HepG2 (cell line): ENCODE results near the gene PDSS2. TPM values are rescaled to one million over a fixed set of nuclear protein-coding genes. Genes with fewer than 3 reads are reported as not detected.

Source experiments
- ARID2 ChIP-seq: sonication (generic); formaldehyde crosslinking; IDR thresholded peaks from 2 replicates; pipeline ENCODE4 v1.8.1; 2022; ENCODE audit warnings: mild to moderate bottlenecking, missing genetic modification reagents, borderline replicate concordance
- CAMTA2 ChIP-seq: sonication (generic); formaldehyde crosslinking; IDR thresholded peaks from 2 replicates; pipeline ENCODE4 v1.4.0; 2020; ENCODE audit warnings: mild to moderate bottlenecking, missing genetic modification reagents, borderline replicate concordance
- CCAR2 ChIP-seq: fragments of 200-400 bp; formaldehyde crosslinking; optimal IDR thresholded peaks from 2 replicates; pipeline ENCODE3; 2018; ENCODE audit warnings: low read depth, mild to moderate bottlenecking, low read length, moderate library complexity
- CEBPB ChIP-seq: IDR thresholded peaks from 2 replicates; pipeline ENCODE4 v1.6.1; 2011; ENCODE audit warnings: low read depth, low read length, improper control_type of control experiment, borderline replicate concordance
- MAFK ChIP-seq, 2 experiments: IDR thresholded peaks in 1 of 2; conservative IDR thresholded peaks in 1 of 2; 2 replicates each; pipeline ENCODE4 v1.6.1; 2011; ENCODE audit warnings: improper control_type of control experiment in 2 of 2, low read length in 2 of 2
- MED13 ChIP-seq: sonication (generic); formaldehyde crosslinking; IDR thresholded peaks from 2 replicates; pipeline ENCODE4 v1.5.0; 2020; ENCODE audit warnings: missing genetic modification reagents
- PPARG ChIP-seq: conservative IDR thresholded peaks from 2 replicates; pipeline ENCODE4 v1.6.1; 2016; ENCODE audit warnings: missing biosample characterization, missing genetic modification reagents
- RARA ChIP-seq: IDR thresholded peaks from 2 replicates; pipeline ENCODE4 v1.6.1; 2016; ENCODE audit warnings: missing genetic modification reagents, missing compliant biosample characterization
- SKI ChIP-seq: fragments of 450-650 bp; IDR thresholded peaks from one replicate; pipeline ENCODE4 v1.6.1; 2018; ENCODE audit warnings: mild to moderate bottlenecking; ENCODE audit not compliant: partially characterized antibody
- SP4 ChIP-seq: sonication (generic); formaldehyde crosslinking; IDR thresholded peaks from 2 replicates; pipeline ENCODE4 v1.8.1; 2023; ENCODE audit warnings: mild to moderate bottlenecking, missing genetic modification reagents
- XBP1 ChIP-seq: sonication (generic); formaldehyde crosslinking; IDR thresholded peaks from 2 replicates; pipeline ENCODE4 v1.5.0; 2020; ENCODE audit warnings: missing genetic modification reagents
- ZNF496 ChIP-seq: sonication (generic); formaldehyde crosslinking; IDR thresholded peaks from 2 replicates; pipeline ENCODE4 v1.8.1; 2023; ENCODE audit warnings: mild to moderate bottlenecking, moderate library complexity, missing genetic modification reagents; ENCODE audit not compliant: insufficient replicate concordance
- ZSCAN21 ChIP-seq: sonication (generic); formaldehyde crosslinking; IDR thresholded peaks from 2 replicates; pipeline ENCODE4 v1.8.0; 2022; ENCODE audit warnings: mild to moderate bottlenecking, missing genetic modification reagents, moderate library complexity, borderline replicate concordance
- ZSCAN31 ChIP-seq: sonication (generic); formaldehyde crosslinking; IDR thresholded peaks from 2 replicates; pipeline ENCODE4 v1.5.0; 2020; ENCODE audit warnings: low read depth, mild to moderate bottlenecking, missing genetic modification reagents
- polyA plus RNA-seq, 8 experiments: library from polyadenylated mRNA; depleted of rRNA in 3 of 8; stranded (reverse) in 7 of 8; unstranded in 1 of 8; fragments of >200 nt; fragmentation: Illumina TruSeq in 4 of 8; extraction: Trizol in 4 of 8; gene quantifications; 2 replicates each; pipeline versions ENCODE4 v1.2.1 to v1.2.3, GENCODE V29; 2011 to 2016; ENCODE audit warnings: low read depth in 4 of 8, missing spikeins in 1 of 8, mixed read lengths in 1 of 8; ENCODE audit not compliant: insufficient read depth in 1 of 8
- total RNA-seq, 5 experiments: library from RNA; depleted of rRNA; stranded (reverse); fragments of >200 nt; fragmentation: Illumina TruSeq; extraction: Trizol; gene quantifications; 2 replicates each; pipeline ENCODE4 v1.2.3, GENCODE V29; 2016; ENCODE audit warnings: low read depth in 1 of 5
- TF ChIP-seq, protein P1 (sequence below): sonication (generic); formaldehyde crosslinking; IDR thresholded peaks from 2 replicates; pipeline ENCODE4 v1.4.0; 2020; ENCODE audit warnings: mild to moderate bottlenecking, missing genetic modification reagents
- TF ChIP-seq, protein P2 (sequence below): sonication (generic); formaldehyde crosslinking; IDR thresholded peaks from 2 replicates; pipeline ENCODE4 v1.4.0; 2020; ENCODE audit warnings: missing genetic modification reagents
- TF ChIP-seq, protein P3 (sequence below), 2 experiments: IDR thresholded peaks; 2 replicates each; pipeline ENCODE4 v1.6.1; 2011 to 2012; ENCODE audit warnings: low read length in 2 of 2, borderline replicate concordance in 1 of 2, low read depth in 1 of 2, mild to moderate bottlenecking in 1 of 2, moderate library complexity in 1 of 2
- TF ChIP-seq, protein P4 (sequence below): sonication (generic); formaldehyde crosslinking; IDR thresholded peaks from 2 replicates; pipeline ENCODE4 v1.4.0; 2020; ENCODE audit warnings: mild to moderate bottlenecking, low read depth, missing genetic modification reagents
- TF ChIP-seq, protein P5 (sequence below): sonication (generic); formaldehyde crosslinking; IDR thresholded peaks from 2 replicates; pipeline ENCODE4 v1.4.0; 2020; ENCODE audit warnings: missing genetic modification reagents, low read depth, mild to moderate bottlenecking, borderline replicate concordance

The PDSS2 gene
- total and polyA plus RNA-seq, 2 of the 13 experiments (the other 11 are each of a cell fraction or from before 2014, with no cell fraction given) = 16.2 to 17.0 TPM

DNA sequence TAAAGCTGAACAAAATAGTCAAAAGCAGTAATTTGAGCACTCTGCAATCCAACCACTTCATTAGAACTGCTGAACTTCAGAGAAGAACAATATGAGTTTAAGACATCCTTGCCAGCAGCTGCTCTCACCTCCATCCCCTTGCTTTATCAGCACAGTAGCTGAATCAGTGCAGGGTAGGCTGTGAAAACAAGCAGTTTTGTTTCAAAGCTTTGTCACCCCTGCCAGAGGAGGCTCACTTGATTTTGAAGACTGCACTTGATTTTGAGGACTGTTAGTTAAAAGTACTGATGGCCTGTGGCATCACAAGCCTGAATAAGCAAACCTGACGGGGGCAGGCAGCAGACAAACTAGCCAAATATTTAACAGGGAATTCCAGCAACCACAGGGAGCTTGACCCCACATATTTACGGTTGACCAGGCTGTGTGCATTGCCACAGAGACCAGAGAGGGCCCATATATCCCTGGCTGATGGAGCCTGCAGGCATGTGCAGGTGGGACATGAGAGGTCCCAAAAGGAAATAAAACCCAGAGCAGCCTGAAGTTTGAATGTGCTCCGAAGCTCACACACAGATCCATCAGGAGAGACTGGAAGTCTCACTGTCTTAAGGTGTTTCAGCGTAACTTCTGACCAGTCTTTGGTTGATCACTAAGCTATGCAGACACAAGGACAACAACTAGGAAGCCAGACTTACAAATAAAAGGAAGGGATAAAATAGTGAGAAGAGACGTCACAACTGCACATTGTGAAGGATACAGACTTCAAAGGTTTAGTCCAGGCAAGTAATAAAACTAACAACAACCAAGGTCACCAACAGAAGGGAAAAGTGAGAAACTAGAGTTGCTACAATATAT lies 97.4 kb downstream of the PDSS2 start (continued):
- TF ChIP-seq CAMTA2 (no peak), MAFK (conservative IDR thresholded peaks at IDR 0.05 in 1 of 2, IDR thresholded peaks at IDR 0.05 in 1 of 2; ENCODE audit: low read length in 2 of 2) (no peak), CCAR2 (no peak), ARID2 (CRISPR knock-in tag) (no peak), MED13 (CRISPR knock-in tag) (no peak), ZNF496 (no peak), SKI (peak; percentile 19), RARA (CRISPR knock-in tag) (peak; percentile 41; the same call in 1 of the 2 replicates), ZSCAN31 (CRISPR knock-in tag) (0 out of 2 replicates have a peak, but pooled peaks have one; percentile 32), ZSCAN21 (CRISPR knock-in tag) (no peak), PPARG (no peak), CEBPB (peak; percentile 53), SP4 (CRISPR knock-in tag) (no peak), XBP1 (no peak)
- TF ChIP-seq, protein P1, sequence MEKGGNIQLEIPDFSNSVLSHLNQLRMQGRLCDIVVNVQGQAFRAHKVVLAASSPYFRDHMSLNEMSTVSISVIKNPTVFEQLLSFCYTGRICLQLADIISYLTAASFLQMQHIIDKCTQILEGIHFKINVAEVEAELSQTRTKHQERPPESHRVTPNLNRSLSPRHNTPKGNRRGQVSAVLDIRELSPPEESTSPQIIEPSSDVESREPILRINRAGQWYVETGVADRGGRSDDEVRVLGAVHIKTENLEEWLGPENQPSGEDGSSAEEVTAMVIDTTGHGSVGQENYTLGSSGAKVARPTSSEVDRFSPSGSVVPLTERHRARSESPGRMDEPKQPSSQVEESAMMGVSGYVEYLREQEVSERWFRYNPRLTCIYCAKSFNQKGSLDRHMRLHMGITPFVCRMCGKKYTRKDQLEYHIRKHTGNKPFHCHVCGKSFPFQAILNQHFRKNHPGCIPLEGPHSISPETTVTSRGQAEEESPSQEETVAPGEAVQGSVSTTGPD (CRISPR knock-in tag) = no peak
- TF ChIP-seq, protein P2, sequence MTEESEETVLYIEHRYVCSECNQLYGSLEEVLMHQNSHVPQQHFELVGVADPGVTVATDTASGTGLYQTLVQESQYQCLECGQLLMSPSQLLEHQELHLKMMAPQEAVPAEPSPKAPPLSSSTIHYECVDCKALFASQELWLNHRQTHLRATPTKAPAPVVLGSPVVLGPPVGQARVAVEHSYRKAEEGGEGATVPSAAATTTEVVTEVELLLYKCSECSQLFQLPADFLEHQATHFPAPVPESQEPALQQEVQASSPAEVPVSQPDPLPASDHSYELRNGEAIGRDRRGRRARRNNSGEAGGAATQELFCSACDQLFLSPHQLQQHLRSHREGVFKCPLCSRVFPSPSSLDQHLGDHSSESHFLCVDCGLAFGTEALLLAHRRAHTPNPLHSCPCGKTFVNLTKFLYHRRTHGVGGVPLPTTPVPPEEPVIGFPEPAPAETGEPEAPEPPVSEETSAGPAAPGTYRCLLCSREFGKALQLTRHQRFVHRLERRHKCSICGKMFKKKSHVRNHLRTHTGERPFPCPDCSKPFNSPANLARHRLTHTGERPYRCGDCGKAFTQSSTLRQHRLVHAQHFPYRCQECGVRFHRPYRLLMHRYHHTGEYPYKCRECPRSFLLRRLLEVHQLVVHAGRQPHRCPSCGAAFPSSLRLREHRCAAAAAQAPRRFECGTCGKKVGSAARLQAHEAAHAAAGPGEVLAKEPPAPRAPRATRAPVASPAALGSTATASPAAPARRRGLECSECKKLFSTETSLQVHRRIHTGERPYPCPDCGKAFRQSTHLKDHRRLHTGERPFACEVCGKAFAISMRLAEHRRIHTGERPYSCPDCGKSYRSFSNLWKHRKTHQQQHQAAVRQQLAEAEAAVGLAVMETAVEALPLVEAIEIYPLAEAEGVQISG (CRISPR knock-in tag) = peak; percentile 27; the same call in 1 of the 2 replicates
- TF ChIP-seq, protein P3, sequence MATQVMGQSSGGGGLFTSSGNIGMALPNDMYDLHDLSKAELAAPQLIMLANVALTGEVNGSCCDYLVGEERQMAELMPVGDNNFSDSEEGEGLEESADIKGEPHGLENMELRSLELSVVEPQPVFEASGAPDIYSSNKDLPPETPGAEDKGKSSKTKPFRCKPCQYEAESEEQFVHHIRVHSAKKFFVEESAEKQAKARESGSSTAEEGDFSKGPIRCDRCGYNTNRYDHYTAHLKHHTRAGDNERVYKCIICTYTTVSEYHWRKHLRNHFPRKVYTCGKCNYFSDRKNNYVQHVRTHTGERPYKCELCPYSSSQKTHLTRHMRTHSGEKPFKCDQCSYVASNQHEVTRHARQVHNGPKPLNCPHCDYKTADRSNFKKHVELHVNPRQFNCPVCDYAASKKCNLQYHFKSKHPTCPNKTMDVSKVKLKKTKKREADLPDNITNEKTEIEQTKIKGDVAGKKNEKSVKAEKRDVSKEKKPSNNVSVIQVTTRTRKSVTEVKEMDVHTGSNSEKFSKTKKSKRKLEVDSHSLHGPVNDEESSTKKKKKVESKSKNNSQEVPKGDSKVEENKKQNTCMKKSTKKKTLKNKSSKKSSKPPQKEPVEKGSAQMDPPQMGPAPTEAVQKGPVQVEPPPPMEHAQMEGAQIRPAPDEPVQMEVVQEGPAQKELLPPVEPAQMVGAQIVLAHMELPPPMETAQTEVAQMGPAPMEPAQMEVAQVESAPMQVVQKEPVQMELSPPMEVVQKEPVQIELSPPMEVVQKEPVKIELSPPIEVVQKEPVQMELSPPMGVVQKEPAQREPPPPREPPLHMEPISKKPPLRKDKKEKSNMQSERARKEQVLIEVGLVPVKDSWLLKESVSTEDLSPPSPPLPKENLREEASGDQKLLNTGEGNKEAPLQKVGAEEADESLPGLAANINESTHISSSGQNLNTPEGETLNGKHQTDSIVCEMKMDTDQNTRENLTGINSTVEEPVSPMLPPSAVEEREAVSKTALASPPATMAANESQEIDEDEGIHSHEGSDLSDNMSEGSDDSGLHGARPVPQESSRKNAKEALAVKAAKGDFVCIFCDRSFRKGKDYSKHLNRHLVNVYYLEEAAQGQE (IDR thresholded peaks at IDR 0.05; ENCODE audit: borderline replicate concordance in 1 of 2, low read depth in 1 of 2, low read length in 2 of 2) = no peak
- TF ChIP-seq, protein P4, sequence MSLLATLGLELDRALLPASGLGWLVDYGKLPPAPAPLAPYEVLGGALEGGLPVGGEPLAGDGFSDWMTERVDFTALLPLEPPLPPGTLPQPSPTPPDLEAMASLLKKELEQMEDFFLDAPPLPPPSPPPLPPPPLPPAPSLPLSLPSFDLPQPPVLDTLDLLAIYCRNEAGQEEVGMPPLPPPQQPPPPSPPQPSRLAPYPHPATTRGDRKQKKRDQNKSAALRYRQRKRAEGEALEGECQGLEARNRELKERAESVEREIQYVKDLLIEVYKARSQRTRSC (CRISPR knock-in tag) = no peak
- TF ChIP-seq, protein P5, sequence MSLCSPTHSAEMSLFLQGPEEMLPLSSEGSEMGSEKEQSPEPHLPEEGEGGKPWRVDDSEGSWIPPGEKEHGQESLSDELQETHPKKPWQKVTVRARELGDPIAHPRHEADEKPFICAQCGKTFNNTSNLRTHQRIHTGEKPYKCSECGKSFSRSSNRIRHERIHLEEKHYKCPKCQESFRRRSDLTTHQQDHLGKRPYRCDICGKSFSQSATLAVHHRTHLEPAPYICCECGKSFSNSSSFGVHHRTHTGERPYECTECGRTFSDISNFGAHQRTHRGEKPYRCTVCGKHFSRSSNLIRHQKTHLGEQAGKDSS (CRISPR knock-in tag) = no peak
